Stimulated activated CD8-positive, alpha-beta memory T cell treated with anti-CD3 and anti-CD28 coated beads, Interleukin-4, amount 100 ng/mL, for 1 hour (primary cell): ENCODE data around the gene WNK1.
"Not testable (repeated sequence)": the region's sequence is repeated elsewhere in the genome, so short reads cannot be mapped to it uniquely, and the experiment has no call there.

Experiments
- DNase-seq, 2 donors: peaks; one replicate each; pipeline ENCODE4 v3.0.0-alpha.2; 2020; ENCODE audit warnings: low read depth in 2 of 2, low spot score in 1 of 2

Gene WNK1

DNA sequence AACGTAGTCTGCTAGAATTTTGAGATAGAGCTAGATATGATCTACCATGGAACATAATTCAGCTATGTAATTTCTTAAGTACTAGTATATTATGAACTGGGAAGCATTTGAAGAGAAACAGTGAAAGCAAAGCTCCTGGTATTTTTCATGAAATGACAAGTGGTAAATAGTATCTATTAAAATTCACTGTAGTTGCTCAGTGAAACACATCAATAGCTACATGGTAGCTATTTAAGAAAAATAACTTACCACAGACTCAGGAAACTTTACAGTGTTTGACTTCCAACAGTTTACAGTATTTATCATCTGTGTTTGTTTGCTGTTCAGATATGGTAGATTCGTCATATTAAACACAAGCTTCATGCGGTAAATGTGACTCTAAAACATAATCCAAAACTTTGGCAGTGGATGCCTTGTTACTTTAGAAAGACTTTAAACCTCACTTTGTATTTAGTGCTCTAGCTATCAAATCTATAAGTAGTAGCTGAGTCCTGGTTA, 25.2 kb downstream of the WNK1 start:
- DNase-seq = no peak

GRCh38 chr12:778615-779014, 26.2 kb downstream of the WNK1 start:
- no peak for DNase-seq

DNA sequence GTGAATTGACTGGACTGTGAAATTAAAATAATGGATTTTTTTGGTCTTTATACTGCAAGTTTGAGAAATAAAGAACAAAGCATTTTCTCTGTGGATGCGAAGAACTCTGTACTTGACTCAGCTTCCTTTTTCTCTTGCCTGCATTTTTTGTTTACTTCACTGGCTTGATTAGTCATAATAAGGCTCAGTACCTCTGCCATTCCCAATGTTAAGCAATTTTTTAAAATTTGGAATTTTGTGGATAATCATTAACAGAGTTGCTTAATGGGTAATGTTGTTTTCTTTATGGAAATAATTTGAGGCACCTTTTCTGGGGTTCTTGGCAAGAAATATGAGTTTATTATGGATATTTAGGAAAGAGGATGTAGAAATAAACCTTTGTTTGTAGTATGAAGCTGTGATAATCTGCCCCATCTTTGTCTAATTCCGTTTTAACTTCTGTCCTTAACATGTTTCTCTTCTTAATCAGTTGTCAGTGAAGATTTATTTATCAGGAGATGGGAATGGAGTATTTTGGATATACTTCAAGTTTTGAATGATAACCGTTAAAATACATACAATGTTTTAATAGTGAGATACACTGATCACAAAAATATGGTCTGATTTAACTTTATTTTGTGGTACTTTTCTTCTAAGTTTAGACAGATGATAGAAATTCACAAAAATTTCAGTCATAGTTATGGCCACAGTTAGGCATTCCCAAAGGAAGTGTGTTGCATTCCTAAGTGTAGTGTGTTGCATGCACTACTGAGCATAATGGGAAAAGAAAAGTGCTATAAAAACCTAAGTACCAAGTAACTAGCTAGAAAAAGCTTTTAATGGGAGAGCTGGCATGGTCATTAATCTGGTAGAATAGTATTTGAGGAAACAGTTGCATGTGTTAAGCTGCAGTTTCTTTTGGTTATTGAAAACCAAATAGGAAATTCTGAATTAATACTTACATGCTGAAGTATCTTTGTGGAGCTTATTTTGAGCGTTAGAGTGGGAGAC, 27.7 kb downstream of the WNK1 start:
- DNase-seq = no peak

DNA sequence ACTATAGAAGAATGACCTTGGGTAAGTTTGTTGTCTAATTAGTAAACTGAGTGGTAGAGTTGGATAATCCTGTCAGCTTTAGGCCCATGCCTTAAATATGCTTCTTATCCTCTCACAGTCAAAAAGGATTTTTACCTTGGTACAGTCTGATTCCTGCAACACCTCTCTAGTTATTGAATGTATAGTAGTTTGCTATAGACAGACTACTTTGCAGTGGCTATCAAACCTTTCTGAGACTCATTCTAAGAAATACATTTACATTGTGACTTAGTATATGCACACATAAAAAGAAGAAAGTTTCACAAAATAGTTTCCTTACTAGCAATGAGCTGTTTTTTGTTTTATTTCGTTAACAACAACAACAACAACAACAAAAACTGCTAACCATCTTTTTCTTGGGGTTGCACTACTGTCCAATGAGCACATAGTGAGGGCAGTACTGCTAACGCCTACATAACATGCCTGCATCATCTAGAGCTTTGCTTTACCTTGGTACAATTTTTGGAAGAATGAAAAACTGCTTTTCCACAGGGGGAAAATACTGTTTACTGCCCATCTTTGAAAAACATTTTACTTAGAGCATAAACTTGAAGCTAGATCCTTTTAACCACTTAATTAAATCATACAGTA, 28.5 kb downstream of the WNK1 start:
- DNase-seq = no peak

DNA sequence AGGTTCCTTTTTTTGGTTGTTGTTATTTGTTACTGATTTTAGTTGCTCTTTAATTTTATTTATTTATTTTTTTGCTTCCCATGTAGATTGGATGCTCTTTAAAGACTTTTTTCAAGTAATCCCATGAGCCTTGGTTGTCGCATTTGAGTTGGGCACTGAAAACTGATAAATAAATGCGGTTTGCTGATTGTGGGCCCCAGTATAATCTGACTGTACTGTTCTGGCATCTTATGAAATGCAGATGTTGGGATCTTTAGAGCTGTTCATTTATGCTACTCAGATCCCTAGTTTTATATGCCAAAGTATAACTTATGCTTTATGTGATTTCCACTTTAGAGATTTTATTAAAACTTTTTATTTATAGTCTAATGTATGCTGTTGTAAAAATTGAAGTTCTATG, 33.3 kb downstream of the WNK1 start:
- no peak for DNase-seq

GRCh38 chr12:788288-788687, 35.9 kb downstream of the WNK1 start:
- DNase-seq = no peak

DNA sequence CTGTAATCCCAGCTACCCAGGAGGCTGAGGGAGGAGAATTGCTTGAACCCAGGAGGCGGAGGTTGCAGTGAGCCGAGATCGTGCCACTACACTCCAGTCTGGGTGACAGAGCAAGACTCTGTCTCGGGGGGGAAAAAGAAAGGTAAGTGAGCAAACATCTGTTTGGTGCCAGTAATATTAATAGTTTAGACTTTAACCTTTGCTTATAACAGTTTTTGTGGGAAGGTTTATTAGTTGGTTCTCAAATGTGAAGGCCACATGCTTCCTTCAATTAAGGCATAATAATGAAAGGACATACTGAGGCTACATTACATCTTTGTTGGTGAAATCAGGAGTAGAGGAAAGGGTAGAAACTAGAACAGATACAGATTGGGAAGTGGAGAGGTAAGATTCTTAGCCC, 36.4 kb downstream of the WNK1 start:
- not testable (repeated sequence) for DNase-seq

- no peak for DNase-seq
These were observed 37.6 kb downstream of the WNK1 start for GRCh38 chr12:789852-790563.

DNA sequence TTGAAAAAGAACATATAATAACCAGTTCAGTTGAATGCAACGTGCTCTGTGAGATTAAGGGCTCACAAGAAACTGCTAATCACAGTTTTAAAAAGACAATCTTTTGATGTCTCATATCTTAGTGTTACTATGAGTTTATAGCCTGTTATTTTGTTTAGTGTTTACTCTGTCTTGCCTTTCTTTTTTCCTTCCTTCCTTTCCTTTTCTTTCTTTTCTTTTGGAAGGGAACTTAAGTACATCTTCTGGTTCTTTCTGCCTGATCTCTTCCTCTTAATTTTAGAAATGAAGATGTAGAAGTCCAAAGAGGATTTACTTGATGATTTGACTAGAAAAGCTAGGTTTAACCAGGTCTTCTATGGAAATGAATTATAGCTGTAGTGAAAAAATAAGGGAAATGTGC, 38.2 kb downstream of the WNK1 start:
- no peak for DNase-seq

DNA sequence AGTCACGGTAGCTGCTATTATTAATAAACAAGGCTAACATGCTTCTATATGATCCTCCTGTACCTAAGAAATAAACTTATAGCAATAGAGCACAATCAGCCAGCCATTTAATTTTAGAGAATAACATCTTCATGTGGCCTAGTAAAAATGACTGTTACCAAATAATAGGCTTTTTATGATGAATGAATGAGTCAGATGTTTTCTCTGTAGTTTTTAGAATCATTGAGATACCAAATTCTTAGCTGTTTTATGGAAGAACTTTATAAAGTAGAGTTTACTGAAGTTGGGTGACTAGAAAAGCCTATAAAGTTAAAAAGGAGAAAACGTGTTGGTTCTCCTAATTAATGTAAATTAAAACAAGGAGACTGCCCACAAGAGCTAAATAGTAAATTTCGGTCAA, 40.7 kb downstream of the WNK1 start:
- DNase-seq = no peak

GRCh38 chr12:793711-794110, 41.3 kb downstream of the WNK1 start:
- DNase-seq = no peak

DNA sequence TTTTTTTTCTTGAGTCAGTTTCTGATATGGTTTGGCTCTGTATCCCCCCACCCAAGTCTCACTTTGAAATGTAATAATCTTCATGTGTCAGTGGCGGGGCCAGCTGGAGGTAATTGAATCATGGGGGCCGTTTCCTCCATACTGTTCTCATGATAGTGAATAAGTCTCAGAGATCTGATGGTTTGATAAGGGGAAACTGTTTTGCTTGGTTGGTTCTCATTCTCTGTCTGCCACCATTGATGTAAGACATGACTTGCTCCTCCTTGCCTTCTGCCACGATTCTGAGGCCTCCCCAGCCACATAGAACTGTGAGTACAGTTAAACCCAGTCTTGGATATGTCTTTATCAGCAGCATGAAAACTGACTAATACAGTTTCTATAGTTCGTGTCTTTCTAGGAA, 42.9 kb downstream of the WNK1 start:
- DNase-seq = peak in 1 of 2 donors; percentile 9

GRCh38 chr12:800401-800800, 48.0 kb downstream of the WNK1 start:
- no peak for DNase-seq

DNA sequence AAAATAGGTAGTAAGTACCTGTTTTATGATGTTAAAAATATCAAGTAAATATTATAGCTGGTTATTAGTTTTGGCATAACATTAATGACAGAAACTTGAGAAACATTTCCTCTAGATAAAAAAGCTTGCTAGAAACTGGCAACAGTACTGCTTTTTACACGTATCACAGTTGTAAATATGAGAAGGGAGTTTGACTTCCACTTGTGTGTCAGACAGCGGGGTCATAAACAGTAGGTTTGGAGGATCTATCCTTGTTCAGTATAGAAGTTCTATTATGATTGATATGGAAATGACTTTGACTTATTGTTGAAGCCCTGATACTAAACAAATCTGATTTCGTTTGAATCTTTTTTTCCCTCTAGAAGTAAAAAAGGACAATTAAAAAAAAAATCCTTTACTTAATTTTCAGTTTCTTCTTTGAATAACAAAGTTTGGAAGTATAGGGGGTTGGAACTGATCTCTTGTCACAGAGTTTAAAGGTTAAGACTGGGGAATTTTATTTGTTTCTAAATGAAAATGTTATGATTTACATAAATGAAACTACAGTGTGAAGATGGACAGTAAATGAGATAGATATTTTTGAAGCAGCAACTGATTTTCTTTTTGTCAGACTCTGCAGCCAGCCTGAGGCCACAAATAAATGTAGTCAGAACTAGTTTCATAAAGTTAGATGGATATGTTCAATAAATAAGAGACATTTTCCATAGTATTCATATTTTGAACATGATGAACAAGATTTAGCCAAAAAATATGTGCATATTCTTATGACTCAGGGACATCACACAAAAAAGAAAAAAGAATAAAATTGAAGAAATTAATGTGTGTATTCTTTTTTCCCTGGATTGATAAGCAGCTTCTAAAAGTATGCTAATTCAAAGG, 50.1 kb downstream of the WNK1 start:
- no peak for DNase-seq

DNA sequence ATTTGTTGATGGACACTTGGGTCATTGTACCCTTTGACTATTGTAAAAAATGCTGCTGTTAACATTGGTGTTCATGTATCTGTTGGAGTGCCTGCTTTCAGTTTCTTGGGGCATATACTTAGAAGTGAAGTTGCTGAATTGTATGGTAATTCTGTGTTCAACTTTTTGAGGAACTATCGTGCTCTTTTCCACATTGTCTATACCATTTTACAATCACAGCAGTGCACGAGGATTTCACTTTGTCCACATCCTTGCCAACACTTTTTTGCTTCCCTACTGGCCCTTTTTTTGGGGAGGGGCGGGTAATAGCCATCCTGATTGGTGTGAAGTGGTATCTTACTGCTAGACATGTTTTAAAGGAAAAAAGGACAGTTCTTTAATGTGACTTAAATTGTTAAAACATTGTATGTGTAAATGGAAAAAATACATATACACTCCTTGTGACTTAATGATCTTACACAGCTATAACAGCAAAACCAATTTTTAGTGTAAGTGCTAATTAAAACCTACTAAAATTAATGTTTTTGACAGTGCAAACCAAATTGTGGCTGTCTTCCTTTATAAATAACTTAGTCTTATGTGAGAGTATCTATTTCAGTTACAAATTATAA, 52.7 kb downstream of the WNK1 start:
- DNase-seq = no peak

- DNase-seq = no peak
These were observed 53.9 kb downstream of the WNK1 start for GRCh38 chr12:806200-806791.

GRCh38 chr12:807041-807735, 54.8 kb downstream of the WNK1 start:
- no peak for DNase-seq

GRCh38 chr12:810116-810515, 57.7 kb downstream of the WNK1 start:
- DNase-seq = no peak

DNA sequence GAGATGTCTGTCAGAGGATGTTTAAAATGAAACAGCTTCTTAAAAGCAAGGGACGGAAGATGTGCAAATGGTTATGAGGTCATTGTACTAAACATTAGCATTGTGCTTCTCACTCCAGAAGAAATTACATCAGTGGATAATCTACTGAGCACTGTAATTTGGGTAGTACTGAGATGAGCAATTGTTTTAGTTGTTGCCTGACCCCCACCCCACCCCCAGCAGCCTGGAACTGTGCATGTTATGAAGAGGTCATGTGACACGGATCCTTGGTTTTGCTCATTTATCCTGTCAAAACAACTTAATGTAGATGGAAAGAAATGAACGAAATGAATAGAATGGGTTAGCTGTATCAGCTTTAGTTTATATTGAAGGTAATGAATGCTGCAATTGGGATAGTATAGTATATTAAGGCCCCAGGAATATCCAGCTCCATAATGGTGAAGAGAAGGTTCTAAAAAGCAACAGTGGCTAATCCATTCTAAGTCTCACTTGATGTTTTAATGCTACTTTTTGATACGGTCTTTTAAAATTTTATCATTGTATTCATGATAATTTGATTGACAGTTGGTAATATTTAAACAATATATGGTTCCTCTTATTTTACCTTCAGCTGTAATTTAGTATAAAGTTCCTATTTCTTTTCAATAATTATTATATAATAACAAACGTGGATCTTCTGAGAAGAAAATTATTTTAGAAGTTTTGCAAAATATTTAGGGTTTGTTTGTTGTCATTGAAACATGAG, 58.5 kb downstream of the WNK1 start:
- no peak for DNase-seq
